OCI-M2 (cell line): Measurements from ENCODE around the gene DCST1.

Experiments used
- DNase-seq: peaks from one replicate; lab custom pipeline; 2025; ENCODE audit not compliant: unreplicated experiment; lab: John Stamatoyannopoulos, UW

The DCST1 gene

DNA sequence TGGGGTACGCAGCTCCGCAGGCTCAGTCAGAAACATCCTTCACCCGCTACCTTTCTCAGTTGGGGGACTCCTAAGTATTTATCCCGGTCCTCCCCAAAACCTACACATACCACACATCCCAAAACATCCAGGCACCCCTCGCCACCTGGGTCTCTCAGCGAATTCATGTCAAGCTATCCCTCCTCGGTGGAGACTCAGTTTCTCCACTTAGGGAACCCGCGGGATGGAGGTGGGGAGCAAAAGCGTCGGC is 32.3 kb upstream of the DCST1 start:
- DNase-seq: no peak

DNA sequence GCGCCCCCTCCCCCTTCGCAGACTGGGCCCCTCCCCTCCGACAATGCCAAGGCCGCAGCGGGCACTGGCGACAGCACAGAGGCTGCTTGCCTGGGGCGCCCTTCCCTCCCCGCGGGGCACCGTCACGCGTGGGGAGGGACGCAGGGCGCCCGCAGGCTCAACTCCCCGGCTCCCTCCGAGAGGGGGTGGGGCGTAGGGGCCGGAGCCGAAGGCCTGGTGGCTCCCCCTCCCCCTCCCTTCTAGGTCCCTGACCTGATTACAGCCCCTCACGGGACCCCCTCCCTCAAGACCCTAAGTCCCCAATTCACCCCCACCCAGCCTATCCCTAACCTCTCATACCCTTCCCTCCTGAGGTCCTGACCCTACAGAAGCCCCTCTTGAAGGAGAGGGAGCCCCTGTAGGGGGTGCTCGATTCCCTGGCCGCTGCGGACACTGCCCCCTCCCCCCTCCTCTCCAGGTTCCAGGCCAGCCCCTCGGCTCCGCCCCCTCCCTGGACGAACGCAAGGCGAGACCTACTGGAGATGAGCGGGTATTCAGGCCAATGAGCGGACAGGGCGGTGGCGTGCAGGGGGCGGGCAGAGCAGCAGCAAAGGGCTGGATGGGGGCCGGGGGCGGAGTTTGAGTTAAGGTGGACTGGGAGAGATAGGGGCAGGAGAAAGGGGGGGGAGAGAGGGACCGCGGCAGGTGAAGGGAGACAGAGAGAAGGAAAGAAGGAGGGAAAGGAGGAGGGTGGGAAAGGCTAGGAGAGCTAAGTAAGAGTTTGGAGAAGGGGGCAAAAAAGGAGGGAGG is 31.8 kb upstream of the DCST1 start:
- DNase-seq: peak; percentile 64

DNA sequence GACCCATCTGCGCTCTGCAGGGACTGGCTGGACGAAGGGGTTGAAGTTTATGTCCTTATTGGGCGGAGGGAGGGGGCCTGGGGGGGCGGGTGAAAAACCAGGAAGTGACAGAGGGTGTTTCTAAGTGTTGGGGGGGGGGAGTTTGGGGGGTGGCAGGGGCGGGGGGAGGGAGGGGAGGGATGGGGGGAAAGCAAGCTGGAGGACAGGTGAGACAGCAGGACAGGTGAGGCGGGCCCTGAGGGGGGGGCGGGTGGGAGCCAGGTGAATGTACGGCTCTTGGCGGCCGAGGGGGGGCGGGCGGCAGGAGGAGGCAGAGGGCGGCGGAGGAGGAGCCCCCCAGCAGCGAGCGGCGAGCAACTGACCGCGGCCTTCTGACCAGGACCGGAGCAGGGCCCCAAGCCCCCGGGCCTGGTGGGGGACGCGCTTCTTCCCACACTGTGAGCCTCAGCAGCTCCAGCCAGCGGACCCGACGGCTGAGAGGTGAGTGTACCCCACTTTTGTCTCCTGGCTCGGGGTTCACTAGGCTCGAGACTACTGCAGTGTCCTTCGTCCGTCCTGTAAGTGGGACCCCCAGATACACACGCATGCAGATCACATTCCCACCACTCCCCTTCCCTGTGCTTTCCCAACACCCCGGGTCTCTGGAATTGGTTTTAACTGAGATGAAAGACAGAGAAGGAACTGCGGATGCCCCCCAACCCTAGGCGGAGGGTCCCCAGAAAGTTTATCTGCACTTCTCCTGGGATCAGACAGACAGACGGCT is 31.0 kb upstream of the DCST1 start, which contains the start of gene ZBTB7B:
Gene ZBTB7B, plus strand, starts transcription at position 339 of the 763 bp plus-strand sequence. CDS start 11,859 bp downstream, outside the sequence.
- no peak for DNase-seq

DNA sequence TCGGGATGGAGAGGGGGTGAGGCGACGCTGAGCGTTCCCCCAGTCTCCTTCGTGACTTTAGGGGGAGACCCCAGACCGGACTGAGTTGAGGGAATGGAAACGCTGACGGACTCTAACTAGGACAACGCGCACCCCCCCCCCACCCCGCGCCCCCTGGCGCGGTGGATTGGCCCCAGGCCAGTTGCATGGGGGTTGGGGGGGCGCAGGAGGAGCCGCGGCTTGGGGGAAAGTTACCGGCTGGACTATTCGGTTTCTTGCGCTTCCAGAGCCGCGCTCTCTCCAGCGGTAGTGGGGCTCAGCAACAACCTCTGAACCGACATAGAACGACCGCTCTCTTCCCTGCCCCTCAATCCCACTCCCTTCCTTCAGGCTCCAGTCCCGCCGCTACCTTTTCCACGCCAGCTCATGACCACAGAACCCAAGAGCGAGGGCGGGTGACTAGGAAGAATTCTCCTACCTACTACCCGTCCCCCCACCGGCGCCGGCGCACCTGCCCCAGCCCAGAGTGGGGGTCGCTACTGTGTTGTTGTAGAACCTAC is 30.3 kb upstream of the DCST1 start:
- DNase-seq: peak; percentile 34

DNA sequence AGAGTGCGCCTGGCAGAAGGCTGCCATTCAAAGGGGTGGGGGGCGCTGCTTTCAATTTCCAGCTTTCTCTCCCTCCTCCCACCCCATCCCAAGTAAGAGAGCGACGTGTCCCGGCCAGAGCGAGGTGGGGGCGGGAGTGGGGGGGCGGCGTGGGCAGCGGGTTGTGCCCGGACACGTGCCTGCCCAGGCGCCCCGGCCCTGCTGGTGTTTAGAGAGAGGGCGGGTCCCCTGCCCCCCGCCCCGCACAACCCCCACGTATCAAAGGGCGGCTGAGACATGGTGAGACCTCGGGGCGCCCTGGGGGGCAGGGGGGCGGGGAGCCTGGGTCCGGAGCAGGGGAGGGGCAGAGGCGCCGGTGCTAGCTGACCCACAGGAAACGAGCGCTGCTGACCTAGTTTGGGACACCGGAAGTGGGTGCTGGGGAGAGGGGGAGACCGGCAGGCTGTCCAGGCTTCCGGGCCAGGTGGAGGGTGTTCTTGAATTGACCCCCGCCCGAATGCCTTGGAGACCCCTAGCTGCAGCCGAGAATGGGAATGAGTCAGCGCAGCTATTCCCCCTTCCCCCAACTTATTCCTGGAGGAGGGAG is 29.8 kb upstream of the DCST1 start:
- no peak for DNase-seq

DNA sequence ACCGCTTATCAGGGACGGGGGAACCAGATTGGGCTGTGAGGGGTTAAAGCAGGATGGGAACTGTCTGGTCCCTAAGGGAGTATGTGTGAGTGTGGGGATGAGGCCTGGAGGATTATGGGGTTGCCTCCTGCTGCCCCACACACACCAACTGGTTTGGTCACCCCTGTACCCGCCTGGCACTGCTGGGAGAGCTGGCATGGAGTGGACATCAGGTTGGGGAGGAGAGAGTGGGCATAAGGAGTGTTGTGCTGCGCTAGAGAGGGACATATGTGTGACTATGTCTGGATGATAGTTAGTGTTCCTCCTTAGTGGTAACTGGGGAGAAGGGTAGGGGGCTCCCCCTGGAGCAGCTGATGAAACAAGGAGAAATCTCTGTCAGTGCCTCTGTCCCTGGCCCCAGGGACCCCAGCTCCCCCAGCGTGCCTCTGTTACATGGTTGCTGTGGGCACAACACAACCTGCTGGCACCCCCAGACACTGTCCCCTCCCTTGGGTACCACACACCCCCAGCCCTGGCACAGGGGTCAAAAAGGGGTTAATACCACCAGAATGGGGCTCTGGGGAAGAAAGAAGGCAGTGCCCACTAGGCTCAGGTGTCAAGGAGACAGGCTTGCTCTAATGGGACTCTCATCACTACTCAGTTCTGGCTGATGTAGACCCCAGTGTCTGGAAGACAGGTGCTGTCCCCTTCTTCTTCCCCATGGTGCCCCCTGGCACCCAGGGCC is 29.1 kb upstream of the DCST1 start:
- DNase-seq: no peak

DNA sequence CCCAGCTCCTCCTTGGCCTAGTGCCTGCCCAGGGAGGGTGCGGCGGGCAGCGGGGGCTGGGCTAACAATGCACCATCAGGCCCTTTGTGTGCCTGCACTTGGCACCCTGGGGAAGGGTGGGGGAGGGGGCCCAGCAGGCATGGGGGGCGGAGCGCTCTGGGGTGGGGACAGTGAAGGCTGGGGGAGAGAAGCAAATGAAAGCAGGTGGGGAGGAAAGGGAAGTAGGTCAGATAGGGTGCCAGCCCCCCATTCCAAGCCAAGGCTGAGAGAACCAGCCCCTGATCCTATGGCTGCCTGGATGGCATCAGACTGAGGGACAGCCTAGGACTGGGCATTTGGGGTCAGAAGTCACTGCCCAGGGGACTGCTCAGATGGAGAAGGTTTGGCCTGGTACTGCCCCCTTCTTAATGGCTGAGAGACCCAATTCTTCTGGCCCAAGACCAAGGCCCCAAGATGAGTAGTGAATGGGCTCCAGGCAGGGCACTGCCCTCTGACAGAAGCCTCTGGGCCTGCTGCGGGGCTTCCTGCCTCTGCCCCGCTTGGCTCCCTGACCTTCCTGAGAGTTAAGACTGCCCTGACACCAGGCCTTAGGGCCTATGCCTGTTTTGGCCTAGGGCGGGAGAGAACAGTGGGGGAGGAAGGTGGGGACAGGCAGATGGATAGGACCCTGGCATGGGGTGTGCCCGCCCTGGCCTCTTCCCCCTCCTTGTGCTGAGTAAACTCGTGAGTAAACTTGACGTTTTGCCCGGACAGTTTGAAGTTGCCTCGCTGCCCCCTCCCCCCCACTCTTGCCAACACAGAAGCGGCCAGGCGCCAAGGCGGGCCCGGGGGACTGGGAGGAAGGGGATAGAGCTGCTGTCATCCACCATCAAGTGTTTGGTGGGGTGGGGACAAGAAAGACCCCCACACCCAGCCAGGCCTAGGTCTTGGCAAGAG is 28.3 kb upstream of the DCST1 start:
- no peak for DNase-seq

DNA sequence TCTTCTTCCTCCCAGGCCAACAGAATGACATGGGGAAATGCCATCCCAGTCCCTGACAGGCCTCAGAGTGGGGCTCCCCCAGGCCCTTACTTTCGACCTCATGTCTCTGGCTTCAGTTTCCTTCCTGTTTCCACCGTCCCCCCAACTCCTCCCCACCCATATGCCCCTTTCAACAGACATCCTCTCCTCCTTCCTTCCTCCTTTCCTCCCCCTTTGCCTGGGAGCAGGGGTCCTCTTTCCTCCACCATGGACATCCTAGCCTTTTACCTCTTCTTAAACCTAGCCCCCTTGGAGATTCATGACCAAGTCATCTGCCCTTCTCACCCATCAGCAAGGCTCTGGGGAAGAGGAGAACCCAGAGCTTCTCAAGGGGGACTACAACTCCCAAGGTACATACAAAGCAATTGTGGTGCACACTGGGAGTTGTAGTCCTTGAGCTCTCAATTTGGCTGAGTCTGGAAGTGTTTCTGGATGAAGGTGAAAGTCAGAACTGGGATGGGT is 27.0 kb upstream of the DCST1 start:
- DNase-seq: no peak

DNA sequence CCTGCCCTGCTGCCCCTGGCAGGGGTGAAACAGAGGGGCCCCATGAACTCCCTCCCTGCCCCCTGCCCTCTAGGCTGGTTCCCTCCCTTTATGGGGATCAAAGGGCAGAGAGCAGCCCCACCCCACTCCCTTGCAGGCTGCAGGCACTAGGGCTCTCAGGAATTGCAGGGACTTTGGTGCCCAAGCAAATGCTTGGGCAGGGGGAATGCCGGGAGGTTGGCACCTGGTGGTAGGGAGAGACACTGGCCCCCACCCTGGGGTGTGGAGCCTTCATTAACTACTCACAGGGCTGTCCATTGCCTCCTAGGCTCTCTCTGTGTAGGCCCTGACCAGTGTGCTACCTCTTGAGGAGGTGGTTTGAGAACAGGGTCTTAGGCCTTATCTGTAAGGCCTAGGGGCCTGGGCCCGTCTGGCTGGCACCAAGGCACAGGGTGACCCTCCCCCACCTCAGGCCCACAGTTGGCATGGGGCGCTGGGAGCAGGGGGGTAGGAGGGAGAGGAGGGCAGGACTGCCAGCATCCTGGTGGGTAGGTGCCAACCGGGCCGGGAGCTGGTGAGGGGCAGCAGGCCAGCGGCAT is 26.3 kb upstream of the DCST1 start:
- DNase-seq: no peak

DNA sequence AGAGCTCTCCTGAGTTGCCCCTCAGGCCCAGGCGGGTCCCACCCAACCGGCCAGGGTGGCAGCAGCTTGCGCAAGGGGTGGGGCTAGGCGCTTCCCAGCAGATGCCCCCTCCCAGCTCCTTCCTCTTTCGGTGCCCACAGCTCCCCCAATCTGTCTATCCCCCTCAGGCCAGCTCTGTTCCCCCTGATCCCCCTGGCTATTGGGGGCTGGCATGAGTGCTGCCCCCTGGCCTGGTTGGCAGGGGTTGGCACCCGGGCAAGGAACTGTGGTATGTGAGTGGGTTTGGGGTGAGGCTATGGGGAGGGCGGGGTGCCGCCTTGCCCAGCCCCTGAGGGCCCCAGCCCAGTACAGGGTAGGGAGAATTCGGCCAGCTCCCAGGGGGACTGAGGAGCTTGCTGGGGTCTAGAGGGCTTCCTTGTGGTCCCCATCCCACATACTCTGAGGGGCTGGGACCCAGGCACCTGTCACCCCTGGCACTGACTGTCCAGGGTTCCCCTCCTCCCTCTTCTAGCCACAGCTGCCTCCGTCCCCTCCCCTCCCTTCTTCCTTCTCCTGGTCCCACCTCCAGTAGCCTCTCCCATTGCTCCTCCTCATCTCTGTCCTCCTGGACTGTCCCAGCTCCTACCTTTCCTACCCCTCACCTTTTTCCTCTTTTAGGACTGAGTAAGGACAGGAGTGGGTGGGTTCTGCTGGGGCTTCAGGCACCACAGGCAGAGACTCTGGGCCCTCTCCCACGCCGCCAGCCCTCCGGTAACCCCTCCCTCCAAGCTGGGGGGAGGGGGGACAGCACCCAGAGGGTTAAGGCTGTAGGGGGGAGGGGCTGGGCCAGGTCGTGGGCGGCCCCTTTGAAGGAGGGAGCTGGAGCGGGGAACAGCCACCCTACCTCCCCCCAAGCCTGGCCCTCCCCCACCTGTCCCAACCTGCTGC is 25.3 kb upstream of the DCST1 start:
- DNase-seq: no peak

DNA sequence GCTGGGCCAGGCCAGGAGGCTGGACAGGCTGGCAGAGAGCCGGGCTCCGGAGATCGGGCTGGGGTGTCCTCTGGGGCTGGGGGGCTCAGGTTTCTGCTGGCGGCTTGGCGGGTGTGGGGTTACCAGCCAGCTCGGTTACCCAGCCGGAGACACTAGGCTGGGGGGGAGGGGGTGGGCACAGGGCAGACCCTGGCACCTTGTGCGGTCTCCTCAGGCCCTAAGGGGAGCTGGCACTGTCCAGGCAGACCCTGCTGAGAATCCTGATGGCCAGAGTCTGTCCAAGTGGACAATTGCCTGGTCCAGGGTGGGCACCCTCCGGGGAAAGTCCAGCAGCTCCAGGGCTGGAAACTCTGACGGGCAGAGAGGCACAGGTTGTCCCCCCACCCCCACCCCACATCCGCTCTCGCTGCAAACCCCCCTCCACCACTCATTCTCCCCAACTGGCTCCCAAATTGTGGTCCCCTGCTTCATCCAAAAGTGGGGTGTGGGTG is 24.4 kb upstream of the DCST1 start:
- no peak for DNase-seq

DNA sequence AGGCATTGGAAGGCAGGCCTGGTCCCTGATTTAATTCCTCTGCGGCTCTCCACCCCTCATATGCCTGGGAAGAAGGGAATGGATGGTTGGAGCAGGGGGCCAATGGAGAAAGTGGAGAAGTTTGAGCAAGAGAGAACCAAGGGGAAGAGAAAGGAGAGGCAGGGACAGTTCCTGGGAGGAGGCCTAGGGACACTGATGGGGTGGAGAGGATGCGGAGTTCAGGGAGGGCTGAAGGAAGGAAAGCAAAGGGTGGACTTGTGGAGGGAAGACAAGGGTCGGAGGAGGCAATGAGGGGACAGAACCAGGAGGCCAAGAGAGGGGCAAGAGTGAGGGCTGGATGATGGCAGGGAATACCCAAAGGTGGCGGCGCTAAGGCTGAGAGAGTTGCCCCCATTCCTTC is 23.9 kb upstream of the DCST1 start:
- no peak for DNase-seq

DNA sequence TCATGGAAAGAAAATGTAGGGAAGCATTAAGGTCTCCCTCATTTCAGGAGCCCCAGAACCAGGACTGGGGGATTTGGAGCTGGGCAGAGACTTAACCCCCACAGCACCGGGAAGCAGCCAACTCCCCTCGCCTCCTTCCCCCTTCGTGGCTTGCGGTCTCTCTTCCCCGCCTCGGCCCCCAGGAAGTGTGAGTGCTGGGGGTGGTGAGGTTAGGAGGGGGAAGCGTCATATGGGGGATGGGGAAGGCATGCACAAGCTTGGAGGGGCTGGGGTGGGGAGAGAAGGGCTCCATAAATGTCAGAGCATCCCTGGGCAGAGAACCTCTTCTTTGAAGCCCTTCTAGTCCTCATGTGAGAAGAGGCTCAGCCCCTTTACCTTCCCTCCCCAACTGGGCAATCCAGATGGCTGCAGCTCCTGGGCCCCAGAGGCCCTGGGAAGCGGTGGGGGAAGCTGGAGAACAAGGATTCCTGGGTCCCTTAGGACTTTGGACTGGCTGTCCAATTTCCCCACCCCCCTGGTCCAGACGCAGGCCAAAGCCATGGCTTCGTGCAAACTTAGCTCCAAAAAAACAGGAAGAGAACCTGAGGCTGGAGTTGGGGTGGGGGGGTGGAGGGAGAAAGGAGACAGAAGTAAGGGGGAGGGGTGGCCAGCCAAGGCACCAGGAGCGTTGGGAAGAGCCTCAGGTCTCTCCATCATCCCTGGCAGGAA is 23.3 kb upstream of the DCST1 start:
- no peak for DNase-seq

DNA sequence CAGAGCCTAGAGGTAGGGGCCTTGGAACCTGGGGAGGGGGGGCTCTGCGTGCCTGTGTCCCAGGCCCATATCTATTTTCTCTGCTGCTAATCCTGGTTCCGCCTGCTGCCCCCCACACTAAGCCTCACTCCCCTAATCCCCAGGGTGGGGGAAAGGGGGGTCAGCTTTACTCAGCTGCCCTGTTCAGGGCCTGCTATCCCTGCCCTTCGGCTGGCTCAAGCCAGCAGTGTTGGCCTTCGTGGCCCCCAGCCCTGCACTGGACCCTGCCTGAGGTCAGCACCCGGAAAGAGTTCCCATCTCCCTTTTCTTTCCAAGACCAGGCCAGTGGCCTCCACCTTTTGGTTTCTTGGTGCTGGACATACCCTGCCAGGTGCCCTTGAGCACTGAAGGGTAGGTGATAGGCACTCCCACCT is 22.6 kb upstream of the DCST1 start:
- no peak for DNase-seq

DNA sequence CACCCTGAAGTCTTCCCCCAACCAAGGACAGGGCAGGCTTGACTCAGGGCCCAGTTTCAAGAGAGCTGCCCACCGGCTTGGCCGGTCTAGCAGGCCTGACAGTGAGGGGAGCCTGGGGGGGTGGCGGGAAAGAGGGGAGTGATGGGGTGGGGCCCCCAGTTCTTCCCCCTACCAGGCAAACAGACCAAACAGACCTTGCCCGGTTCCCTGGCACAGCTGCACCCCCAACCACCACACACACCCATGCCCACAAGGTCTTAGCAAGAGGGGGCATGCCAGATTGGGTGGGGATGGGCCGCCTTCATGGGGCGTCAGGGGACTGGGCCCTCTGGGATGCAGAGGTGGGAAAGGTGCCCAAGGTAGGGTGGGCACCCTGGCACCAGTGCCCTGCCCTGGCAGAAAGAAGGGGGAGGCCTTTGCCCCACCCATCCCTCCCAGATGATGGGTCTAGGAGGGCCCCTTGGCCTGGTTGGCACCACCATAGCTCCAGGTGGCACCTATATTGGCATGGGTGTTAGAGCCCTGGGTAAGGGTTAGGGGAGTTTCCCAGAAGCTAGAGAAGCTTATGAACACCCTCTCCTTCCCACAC is 22.1 kb upstream of the DCST1 start:
- no peak for DNase-seq

DNA sequence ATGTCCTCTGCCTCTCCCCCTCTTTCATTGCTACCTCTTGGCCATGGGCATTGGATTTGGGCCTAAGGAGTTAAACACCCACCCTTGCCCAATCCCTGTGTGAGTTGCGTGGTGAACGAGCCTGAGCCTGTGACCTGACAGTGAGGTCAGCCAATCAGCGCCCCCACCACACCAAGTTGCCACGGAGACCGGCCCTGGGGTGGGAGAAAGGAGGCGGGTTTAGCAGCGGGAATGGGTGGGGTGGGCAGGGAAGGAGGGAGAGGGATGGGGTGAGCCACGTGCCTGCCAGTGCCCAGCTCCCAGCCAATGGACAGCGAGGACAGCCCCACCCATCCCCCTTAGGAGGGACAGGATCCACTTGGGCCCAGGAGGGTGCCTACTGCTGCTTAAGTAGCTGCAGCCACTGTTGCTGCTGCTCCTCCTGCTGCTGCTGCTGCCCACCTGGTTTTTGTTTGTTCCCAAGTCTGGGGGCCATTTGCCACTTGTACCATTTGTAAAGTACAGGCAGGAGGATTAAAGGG is 21.5 kb upstream of the DCST1 start:
- no peak for DNase-seq
